ENCODE results near the gene DCDC2C.
"Not testable (repeated sequence)": the region's sequence is repeated elsewhere in the genome, so short reads cannot be mapped to it uniquely, and the experiment has no call there.

Gene DCDC2C

GRCh38 chr2:3703236-3703756, at the start of gene DCDC2C:
Gene DCDC2C (plus strand): TSS chr2:3703575. CDS start chr2:3703752, 177 bp downstream.
- no peak for DNase-seq

GRCh38 chr2:3654011-3654410, 49.4 kb upstream of the DCDC2C start:
- DNase-seq = no peak

GRCh38 chr2:3654531-3655225, 48.7 kb upstream of the DCDC2C start:
- DNase-seq = no peak

- no peak for DNase-seq
Measured at GRCh38 chr2:3655871-3656761, 47.3 kb upstream of the DCDC2C start.

- DNase-seq = no peak
Measured at GRCh38 chr2:3656762-3657721, 46.3 kb upstream of the DCDC2C start.

GRCh38 chr2:3657881-3658280, 45.5 kb upstream of the DCDC2C start, which contains the start of gene ALLC:
Gene ALLC (plus strand): TSS chr2:3658200. CDS start chr2:3671158, 12,958 bp downstream.
- DNase-seq = no peak

- DNase-seq = no peak
Measured at GRCh38 chr2:3659447-3660432, 43.6 kb upstream of the DCDC2C start.

- DNase-seq = not testable (repeated sequence)
Measured at GRCh38 chr2:3660640-3661039, 42.7 kb upstream of the DCDC2C start.

- no peak for DNase-seq
Measured at GRCh38 chr2:3661149-3661660, 42.2 kb upstream of the DCDC2C start.

- DNase-seq = no peak
Measured at GRCh38 chr2:3662239-3662638, 41.1 kb upstream of the DCDC2C start.

GRCh38 chr2:3664118-3664517, 39.3 kb upstream of the DCDC2C start:
- DNase-seq = no peak

- DNase-seq = no peak
Measured at GRCh38 chr2:3664925-3665324, 38.5 kb upstream of the DCDC2C start.

GRCh38 chr2:3665886-3666612, 37.3 kb upstream of the DCDC2C start:
- no peak for DNase-seq

GRCh38 chr2:3666613-3666975, 36.8 kb upstream of the DCDC2C start:
- DNase-seq = no peak

GRCh38 chr2:3667151-3667631, 36.2 kb upstream of the DCDC2C start:
- DNase-seq = no peak

GRCh38 chr2:3669656-3670055, 33.7 kb upstream of the DCDC2C start:
- DNase-seq = no peak

GRCh38 chr2:3670376-3670775, 33.0 kb upstream of the DCDC2C start:
- DNase-seq = no peak

- no peak for DNase-seq
Measured at GRCh38 chr2:3670941-3671340, 32.4 kb upstream of the DCDC2C start.

- no peak for DNase-seq
Measured at GRCh38 chr2:3672861-3673678, 30.3 kb upstream of the DCDC2C start.

Measured in CD4-positive, alpha-beta T cell treated with Interleukin-17A for 4 hours (primary cell).